Fibroblast of skin of scalp (primary cell): ENCODE results near the gene MYOM1.

Experiments used
- DNase-seq: peaks from one replicate; pipeline ENCODE4 v3.0.0-alpha.2; 2013

The MYOM1 gene

GRCh38 chr18:3150274-3150673 lies 69.5 kb downstream of the MYOM1 start:
- DNase-seq = no peak

- DNase-seq = peak; percentile 22
These were observed 70.7 kb downstream of the MYOM1 start for GRCh38 chr18:3148930-3149535.

- DNase-seq = no peak
These were observed 71.7 kb downstream of the MYOM1 start for GRCh38 chr18:3147935-3148554.

- DNase-seq = no peak
These were observed 78.7 kb downstream of the MYOM1 start for GRCh38 chr18:3140986-3141639.

- DNase-seq = no peak
These were observed 79.4 kb downstream of the MYOM1 start for GRCh38 chr18:3140342-3140741.

- no peak for DNase-seq
These were observed 80.4 kb downstream of the MYOM1 start for GRCh38 chr18:3139406-3139805.

- no peak for DNase-seq
These were observed 81.3 kb downstream of the MYOM1 start for GRCh38 chr18:3138274-3138975.

- DNase-seq = no peak
These were observed 84.2 kb downstream of the MYOM1 start for GRCh38 chr18:3135536-3135935.

GRCh38 chr18:3132700-3133099 lies 87.1 kb downstream of the MYOM1 start:
- DNase-seq = no peak

GRCh38 chr18:3130344-3130743 lies 89.4 kb downstream of the MYOM1 start:
- no peak for DNase-seq

GRCh38 chr18:3129053-3129864 lies 90.5 kb downstream of the MYOM1 start:
- DNase-seq = peak; percentile 80

GRCh38 chr18:3126457-3127097 lies 93.2 kb downstream of the MYOM1 start:
- DNase-seq = no peak

- no peak for DNase-seq
These were observed 94.9 kb downstream of the MYOM1 start for GRCh38 chr18:3124822-3125221.

GRCh38 chr18:3122851-3123250 lies 96.9 kb downstream of the MYOM1 start:
- no peak for DNase-seq

- no peak for DNase-seq
These were observed 98.5 kb downstream of the MYOM1 start for GRCh38 chr18:3121259-3121658.

GRCh38 chr18:3120356-3120755 lies 99.4 kb downstream of the MYOM1 start:
- no peak for DNase-seq

- no peak for DNase-seq
These were observed 100.1 kb downstream of the MYOM1 start for GRCh38 chr18:3119401-3120341.

GRCh38 chr18:3118195-3119010 lies 101.4 kb downstream of the MYOM1 start:
- no peak for DNase-seq

- no peak for DNase-seq
These were observed 102.1 kb downstream of the MYOM1 start for GRCh38 chr18:3117493-3118192.
